Measurements from ENCODE around the gene BIN1.
"Not testable (repeated sequence)": the region's sequence is repeated elsewhere in the genome, so short reads cannot be mapped to it uniquely, and the experiment has no call there.

Gene BIN1

DNA sequence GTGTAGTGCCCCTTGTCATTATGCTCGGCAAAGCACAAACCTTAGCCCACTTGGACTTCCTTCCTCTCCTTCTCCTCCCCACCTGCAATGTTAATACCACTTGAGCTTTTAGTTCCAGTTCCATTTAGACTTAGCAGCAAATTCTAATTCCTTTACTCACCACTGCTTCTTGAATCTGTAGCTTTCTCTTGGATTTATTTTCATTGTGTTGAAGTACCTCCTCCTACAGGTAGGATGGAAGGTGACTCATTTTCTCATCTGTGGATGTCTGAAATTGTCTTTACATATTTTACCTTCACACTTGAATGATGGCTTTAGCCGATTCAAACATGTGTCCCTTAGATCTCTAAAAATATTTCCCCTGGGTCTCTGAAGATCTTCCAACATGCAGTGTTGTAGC, 32.8 kb upstream of the BIN1 start:
- ATAC-seq, result no peak
- no peaks in the 10 kb centered on the region for H3K27me3 Mint-ChIP-seq
- H3K27ac Mint-ChIP-seq, result peak overlapping the region; percentile 1
- no peaks in the 10 kb centered on the region for H3K36me3 Mint-ChIP-seq
- peaks cover 2% of the 10 kb centered on the region for H3K9me3 Mint-ChIP-seq
- H3K4me1 Mint-ChIP-seq, result peaks cover 27% of the 10 kb centered on the region
- H3K4me3 Mint-ChIP-seq, result no peak overlapping the region

- Mint-ChIP-seq H3K27me3 (no peaks in the 10 kb centered on the region), H3K4me1 (peaks cover 33% of the 10 kb centered on the region), H3K9me3 (peaks cover 2% of the 10 kb centered on the region), H3K4me3 (no peak overlapping the region), H3K36me3 (no peaks in the 10 kb centered on the region), H3K27ac (no peak overlapping the region)
- no peak for ATAC-seq
Measured at GRCh38 chr2:127138281-127138680, 31.3 kb upstream of the BIN1 start.

- H3K4me1 Mint-ChIP-seq, result peaks cover 33% of the 10 kb centered on the region
Measured at GRCh38 chr2:127137741-127138140, 30.8 kb upstream of the BIN1 start.

DNA sequence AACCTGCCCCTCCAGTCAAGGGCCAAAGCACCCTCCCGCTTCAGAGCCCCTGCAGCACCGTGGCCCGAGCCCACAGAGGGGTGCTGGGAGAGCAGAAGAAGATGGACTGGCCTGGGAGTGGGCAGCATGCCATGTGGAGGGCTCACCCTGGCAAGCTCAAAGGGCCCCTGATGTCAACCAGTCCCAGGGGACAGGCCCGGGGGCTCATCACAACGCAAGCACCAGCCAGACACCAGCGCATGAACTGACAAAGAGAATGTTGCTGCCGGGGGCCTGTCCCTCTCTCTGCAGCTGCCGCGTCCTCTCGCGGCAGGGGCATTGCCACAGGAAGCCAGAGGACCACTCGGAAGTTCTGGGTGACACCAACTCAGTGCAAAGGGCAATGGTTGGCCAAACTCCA, 30.3 kb upstream of the BIN1 start:
- Mint-ChIP-seq H3K36me3 (no peaks in the 10 kb centered on the region), H3K4me1 (peaks cover 33% of the 10 kb centered on the region), H3K27ac (no peak overlapping the region), H3K27me3 (no peaks in the 10 kb centered on the region), H3K4me3 (no peak overlapping the region), H3K9me3 (peaks cover 2% of the 10 kb centered on the region)
- no peak for ATAC-seq

More at GRCh38 chr2:127137741-127138140, 30.8 kb upstream of the BIN1 start:
- Mint-ChIP-seq H3K27me3 (no peaks in the 10 kb centered on the region), H3K9me3 (peaks cover 2% of the 10 kb centered on the region), H3K27ac (no peak overlapping the region), H3K36me3 (no peaks in the 10 kb centered on the region), H3K4me3 (no peak overlapping the region)
- ATAC-seq, result no peak

DNA sequence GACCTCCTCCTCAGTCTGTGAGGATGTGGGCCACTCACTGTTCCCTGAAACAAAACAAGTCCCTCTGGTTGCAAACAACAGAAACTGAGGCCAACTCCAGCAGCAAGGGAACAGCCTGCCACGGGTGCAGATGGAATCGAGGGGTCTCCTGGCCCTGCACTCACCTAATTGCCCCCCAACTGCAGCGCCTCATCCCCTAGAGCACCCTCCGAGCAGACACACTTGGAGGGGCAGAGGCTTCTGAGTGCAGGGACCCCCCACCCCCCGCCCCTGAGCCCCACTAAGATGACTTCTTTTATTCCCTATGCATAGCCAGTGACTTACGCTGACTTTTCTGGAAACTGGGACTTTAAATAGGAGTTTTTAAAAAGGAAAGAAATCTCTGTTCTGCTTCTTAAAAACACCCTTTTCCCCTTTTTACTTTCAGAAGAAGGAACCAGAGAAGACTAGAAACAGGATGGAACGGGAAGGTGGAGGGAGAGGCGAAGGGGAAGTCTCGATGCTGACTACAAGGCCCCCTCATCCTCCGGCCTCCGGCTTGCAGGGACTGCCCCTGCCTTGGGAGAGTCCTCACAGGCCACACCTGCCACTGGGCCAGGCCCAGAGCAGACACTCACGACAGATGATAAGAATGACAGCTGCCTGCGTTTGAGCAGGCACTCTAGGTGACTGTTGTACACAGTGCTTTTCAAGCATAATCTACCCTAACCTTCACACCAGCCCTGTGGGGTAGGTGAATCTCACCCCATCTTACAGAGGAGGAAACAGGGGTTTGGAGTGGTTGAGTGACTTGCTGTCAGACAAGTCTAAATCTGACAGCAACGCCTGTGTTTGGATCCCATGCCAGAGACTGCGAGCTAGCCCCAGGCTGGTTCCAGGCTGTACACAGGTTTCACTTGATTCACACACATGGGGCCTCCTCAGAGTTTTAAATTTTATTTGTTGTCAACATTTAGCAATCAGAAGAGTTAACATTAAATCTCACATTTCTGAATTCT, 28.2 kb upstream of the BIN1 start:
- H3K4me3 Mint-ChIP-seq, result no peak overlapping the region
- H3K27ac Mint-ChIP-seq, result peak overlapping the region; percentile 26
- H3K27me3 Mint-ChIP-seq, result no peaks in the 10 kb centered on the region
- peaks cover 28% of the 10 kb centered on the region for H3K4me1 Mint-ChIP-seq
- peaks cover 2% of the 10 kb centered on the region for H3K9me3 Mint-ChIP-seq
- H3K36me3 Mint-ChIP-seq, result no peaks in the 10 kb centered on the region
- ATAC-seq, result peak; percentile 80

DNA sequence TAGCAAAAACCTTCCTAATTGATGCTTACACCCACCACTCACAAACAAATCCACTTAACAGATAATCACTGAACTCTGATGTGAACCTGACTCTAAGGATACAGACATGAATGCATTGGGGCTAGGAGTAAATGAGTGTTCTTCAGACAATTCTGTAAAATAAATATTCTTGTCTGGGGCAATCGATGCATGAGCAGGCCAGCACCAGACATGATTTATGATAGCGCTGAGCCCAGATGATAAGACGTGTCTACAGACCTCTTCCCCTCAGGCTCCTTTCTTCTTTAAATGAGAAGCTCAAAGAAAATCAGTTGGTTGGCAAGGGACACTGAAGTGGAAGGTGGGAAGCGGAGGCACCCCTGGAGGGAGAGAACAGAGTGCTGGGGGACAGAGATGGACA, 27.3 kb upstream of the BIN1 start:
- Mint-ChIP-seq H3K27ac (peak overlapping the region; percentile 20), H3K36me3 (no peaks in the 10 kb centered on the region), H3K4me1 (peaks cover 19% of the 10 kb centered on the region), H3K27me3 (no peaks in the 10 kb centered on the region), H3K4me3 (no peak overlapping the region), H3K9me3 (no peaks in the 10 kb centered on the region)
- ATAC-seq, result no peak

DNA sequence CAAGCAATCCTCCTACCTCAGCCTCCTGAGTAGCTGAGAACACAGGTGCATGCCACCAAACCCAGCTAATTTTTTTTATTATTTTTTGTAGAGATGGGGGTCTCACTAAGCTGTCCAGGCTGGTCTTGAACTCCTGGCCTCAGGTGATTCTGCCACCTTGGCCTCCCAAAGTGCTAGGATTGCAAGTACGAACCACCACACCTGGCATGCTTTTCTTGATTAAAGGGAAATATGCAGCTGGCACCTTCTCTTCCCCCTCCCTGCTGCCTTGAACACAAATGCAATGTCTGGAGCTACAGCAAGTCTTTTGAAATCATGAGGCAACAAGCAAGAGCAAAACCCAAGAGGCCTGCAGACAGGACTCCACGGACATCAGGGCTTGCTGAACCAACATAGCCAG, 26.8 kb upstream of the BIN1 start:
- Mint-ChIP-seq H3K27me3 (no peaks in the 10 kb centered on the region), H3K4me3 (no peak overlapping the region), H3K9me3 (no peaks in the 10 kb centered on the region), H3K36me3 (no peaks in the 10 kb centered on the region), H3K27ac (no peak overlapping the region), H3K4me1 (peaks cover 20% of the 10 kb centered on the region)
- no peak for ATAC-seq

DNA sequence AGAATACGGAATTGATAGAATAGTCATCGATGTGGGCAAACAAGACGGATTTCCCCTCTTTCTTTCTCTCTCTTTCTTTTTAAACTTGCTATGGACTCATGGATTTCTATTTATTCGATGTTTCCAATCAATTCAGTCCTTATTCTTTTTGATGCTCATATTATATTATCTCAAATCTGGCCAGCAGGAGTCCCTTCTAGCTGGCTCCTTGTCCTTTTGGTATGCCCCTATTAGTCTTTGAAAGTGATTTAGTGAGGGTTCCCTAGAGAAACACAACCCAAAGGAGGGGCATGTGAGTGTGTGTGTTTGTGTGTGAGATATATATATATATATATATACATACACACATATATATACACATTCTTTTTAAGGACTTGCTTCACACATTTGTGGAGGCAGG, 23.5 kb upstream of the BIN1 start:
- H3K9me3 Mint-ChIP-seq, result no peaks in the 10 kb centered on the region
- no peaks in the 10 kb centered on the region for H3K27me3 Mint-ChIP-seq
- no peaks in the 10 kb centered on the region for H3K36me3 Mint-ChIP-seq
- peaks cover 33% of the 10 kb centered on the region for H3K4me1 Mint-ChIP-seq
- no peak overlapping the region for H3K27ac Mint-ChIP-seq
- ATAC-seq, result no peak
- H3K4me3 Mint-ChIP-seq, result no peak overlapping the region

- Mint-ChIP-seq H3K4me1 (peaks cover 28% of the 10 kb centered on the region), H3K4me3 (no peak overlapping the region), H3K36me3 (no peaks in the 10 kb centered on the region), H3K27ac (no peak overlapping the region), H3K27me3 (no peaks in the 10 kb centered on the region), H3K9me3 (no peaks in the 10 kb centered on the region)
- ATAC-seq, result no peak
Measured at GRCh38 chr2:127129937-127130336, 23.0 kb upstream of the BIN1 start.

GRCh38 chr2:127128445-127128904, 21.5 kb upstream of the BIN1 start:
- peak overlapping the region; percentile 55 for H3K27ac Mint-ChIP-seq
- no peaks in the 10 kb centered on the region for H3K9me3 Mint-ChIP-seq
- no peaks in the 10 kb centered on the region for H3K27me3 Mint-ChIP-seq
- ATAC-seq, result peak; percentile 99
- no peaks in the 10 kb centered on the region for H3K36me3 Mint-ChIP-seq
- peaks cover 22% of the 10 kb centered on the region for H3K4me1 Mint-ChIP-seq
- H3K4me3 Mint-ChIP-seq, result peak overlapping the region; percentile 57

DNA sequence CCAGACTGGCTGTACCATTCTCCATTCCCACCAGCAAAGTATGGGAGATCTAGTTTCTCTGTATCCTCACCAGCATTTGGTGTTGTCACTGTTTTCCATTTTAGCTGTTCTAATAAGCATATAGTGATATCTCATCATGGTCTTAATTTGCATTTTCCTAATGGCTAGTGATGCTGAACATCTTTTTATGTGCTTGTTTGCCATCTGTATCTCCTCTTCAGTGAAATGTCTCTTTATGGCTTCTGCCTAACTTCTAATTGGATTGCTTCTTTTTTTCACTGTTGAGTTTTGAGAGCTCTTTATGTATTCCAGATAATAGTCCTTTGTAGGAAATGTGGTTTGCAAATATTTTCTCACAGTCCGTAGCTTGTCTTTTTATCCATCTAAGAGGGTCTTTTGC, 18.9 kb upstream of the BIN1 start:
- H3K27ac Mint-ChIP-seq, result no peak overlapping the region
- no peaks in the 10 kb centered on the region for H3K36me3 Mint-ChIP-seq
- no peaks in the 10 kb centered on the region for H3K9me3 Mint-ChIP-seq
- H3K4me1 Mint-ChIP-seq, result peaks cover 22% of the 10 kb centered on the region
- no peaks in the 10 kb centered on the region for H3K27me3 Mint-ChIP-seq
- H3K4me3 Mint-ChIP-seq, result no peak overlapping the region
- no peak for ATAC-seq

GRCh38 chr2:127124426-127124825, 17.5 kb upstream of the BIN1 start:
- Mint-ChIP-seq H3K27me3 (no peaks in the 10 kb centered on the region), H3K36me3 (no peaks in the 10 kb centered on the region), H3K27ac (no peak overlapping the region), H3K4me3 (no peak overlapping the region), H3K9me3 (peaks cover 4% of the 10 kb centered on the region), H3K4me1 (peaks cover 22% of the 10 kb centered on the region)
- no peak for ATAC-seq

- ATAC-seq, result no peak
- Mint-ChIP-seq H3K27ac (peak overlapping the region; percentile 9), H3K4me1 (peaks cover 18% of the 10 kb centered on the region), H3K4me3 (no peak overlapping the region), H3K27me3 (no peaks in the 10 kb centered on the region), H3K36me3 (no peaks in the 10 kb centered on the region), H3K9me3 (peaks cover 4% of the 10 kb centered on the region)
Measured at GRCh38 chr2:127122361-127123027, 15.5 kb upstream of the BIN1 start.

DNA sequence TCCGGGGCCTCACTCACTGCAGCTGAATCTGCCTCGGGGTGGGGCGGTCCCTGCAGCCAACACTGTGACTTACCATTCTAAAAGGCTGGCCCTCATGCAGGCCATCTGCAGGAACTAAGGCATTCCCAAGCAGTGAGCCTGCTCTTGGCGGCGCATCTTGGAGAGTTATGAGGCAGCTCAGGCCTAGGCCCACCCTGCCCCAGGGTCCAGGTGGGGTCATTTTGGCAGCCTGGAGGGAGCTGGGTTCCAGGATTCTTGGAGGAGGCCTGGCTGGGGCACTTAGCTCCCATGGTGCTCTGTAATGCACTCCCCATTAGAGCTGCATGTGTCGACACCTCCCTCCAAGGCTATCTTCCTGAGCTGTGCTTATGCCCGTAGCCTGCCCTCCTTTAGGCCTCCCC, 14.8 kb upstream of the BIN1 start:
- Mint-ChIP-seq H3K27me3 (no peaks in the 10 kb centered on the region), H3K4me3 (no peak overlapping the region), H3K4me1 (peaks cover 18% of the 10 kb centered on the region), H3K27ac (no peak overlapping the region), H3K36me3 (no peaks in the 10 kb centered on the region), H3K9me3 (peaks cover 4% of the 10 kb centered on the region)
- ATAC-seq, result no peak

GRCh38 chr2:127121353-127121752, 14.4 kb upstream of the BIN1 start:
- H3K27ac Mint-ChIP-seq, result no peak overlapping the region
- no peak overlapping the region for H3K4me3 Mint-ChIP-seq
- peaks cover 15% of the 10 kb centered on the region for H3K4me1 Mint-ChIP-seq
- ATAC-seq, result no peak
- no peaks in the 10 kb centered on the region for H3K27me3 Mint-ChIP-seq
- H3K9me3 Mint-ChIP-seq, result peaks cover 4% of the 10 kb centered on the region
- no peaks in the 10 kb centered on the region for H3K36me3 Mint-ChIP-seq

GRCh38 chr2:127120408-127120807, 13.5 kb upstream of the BIN1 start:
- H3K36me3 Mint-ChIP-seq, H3K9me3 Mint-ChIP-seq, H3K4me1 Mint-ChIP-seq, H3K4me3 Mint-ChIP-seq, H3K27ac Mint-ChIP-seq, H3K27me3 Mint-ChIP-seq, ATAC-seq: not testable (repeated sequence)

Measured in stimulated activated memory B cell treated with anti-CD40 and anti-IgM and Interleukin-4, amounts not matched to agents 10 μg/mL and 1 μg/mL and 100 μg/mL, for 72 hours (primary cell).